GDM1 (cell line): ENCODE data around the gene TBC1D2.

Source experiments
- DNase-seq: peaks from one replicate; lab custom pipeline; 2025; lab: John Stamatoyannopoulos, UW

The TBC1D2 gene

GRCh38 chr9:98218562-98219363 is 36.7 kb downstream of the TBC1D2 start:
- DNase-seq, result no peak

GRCh38 chr9:98217255-98217654 is 38.2 kb downstream of the TBC1D2 start:
- no peak for DNase-seq

- no peak for DNase-seq
Observed at GRCh38 chr9:98216391-98216790, 39.1 kb downstream of the TBC1D2 start.

DNA sequence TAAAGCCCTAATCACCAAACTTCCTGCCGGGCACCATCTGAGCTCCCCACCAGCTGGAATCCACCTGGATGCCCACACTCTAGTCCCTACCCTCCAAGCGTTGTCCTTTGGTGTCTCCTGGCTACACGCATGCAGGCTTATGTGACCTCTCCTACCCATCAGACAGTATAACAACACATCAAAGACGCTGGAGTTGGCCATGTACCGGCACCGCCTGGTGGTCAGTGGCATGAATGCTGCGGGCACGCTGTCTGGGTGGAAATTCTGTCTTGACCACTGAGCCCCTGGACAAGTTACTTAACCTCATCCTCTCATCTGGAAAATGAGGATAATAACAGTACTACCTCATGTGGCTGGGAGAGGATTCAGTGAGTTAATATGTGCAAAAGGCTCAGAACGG is 39.6 kb downstream of the TBC1D2 start:
- no peak for DNase-seq

- DNase-seq, result no peak
Observed at GRCh38 chr9:98215271-98215670, 40.2 kb downstream of the TBC1D2 start.

GRCh38 chr9:98214811-98215210 is 40.6 kb downstream of the TBC1D2 start:
- no peak for DNase-seq

- no peak for DNase-seq
Observed at GRCh38 chr9:98211260-98211659, 44.2 kb downstream of the TBC1D2 start.

- no peak for DNase-seq
Observed at GRCh38 chr9:98210435-98210834, 45.0 kb downstream of the TBC1D2 start.

DNA sequence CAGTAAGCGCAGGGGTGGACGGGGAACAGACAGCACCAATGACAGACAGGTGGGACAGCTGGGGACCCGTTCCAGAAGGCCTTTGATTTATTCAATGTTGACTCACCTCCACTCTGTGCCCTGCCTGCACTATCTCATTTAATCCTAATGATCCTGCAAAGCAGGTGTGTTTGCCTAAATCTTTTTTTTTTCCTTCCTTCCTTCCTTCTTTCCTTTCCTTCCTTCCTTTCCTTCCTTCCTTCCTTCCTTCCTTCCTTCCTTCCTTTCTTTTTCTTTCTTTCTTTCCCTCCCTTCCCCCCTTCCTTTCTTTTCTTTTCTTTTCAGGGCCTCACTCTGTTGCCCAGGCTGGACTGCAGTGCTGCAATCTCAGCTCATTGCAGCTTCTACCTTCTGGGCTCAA is 45.9 kb downstream of the TBC1D2 start:
- no peak for DNase-seq

- no peak for DNase-seq
Observed at GRCh38 chr9:98208635-98209034, 46.8 kb downstream of the TBC1D2 start.

GRCh38 chr9:98207606-98208005 is 47.8 kb downstream of the TBC1D2 start:
- DNase-seq, result no peak

DNA sequence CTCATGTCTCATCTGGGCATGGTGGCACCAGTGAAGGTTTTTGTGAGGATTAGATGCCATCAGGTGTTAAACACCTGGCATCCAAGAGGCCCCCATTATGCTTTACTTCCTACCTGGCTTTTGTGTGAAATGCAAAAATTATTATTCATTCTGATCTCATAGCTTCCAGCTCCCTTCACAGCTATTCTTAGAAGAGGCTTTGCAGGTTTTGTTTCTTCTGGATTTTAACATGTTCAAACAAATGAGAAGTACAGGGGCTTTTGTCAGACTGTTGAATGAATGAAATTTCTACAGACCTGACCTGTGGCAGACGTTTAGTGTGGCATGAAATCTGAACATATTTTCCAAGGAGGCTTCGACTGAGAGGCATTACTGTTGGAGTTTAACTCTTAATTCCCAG is 48.7 kb downstream of the TBC1D2 start:
- DNase-seq, result no peak

DNA sequence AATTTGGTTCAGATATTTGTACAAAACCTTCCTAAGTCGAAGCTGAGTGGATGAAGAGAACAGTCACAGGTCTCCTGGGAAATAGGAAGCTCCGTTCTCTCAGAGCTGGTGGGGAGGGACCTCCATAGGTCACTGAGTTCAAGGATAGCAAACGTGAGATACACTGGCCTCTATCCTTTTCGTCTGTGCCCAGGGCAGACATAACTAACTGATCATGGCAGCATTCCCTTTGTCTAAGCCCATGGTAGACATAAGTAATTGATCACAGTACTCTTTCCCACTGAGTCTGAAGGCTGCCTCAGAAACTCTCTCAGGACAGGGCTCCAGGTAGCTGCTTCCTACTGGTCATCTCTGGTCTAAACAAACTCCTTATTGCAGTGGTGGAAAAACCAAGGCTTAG is 50.8 kb downstream of the TBC1D2 start:
- no peak for DNase-seq

DNA sequence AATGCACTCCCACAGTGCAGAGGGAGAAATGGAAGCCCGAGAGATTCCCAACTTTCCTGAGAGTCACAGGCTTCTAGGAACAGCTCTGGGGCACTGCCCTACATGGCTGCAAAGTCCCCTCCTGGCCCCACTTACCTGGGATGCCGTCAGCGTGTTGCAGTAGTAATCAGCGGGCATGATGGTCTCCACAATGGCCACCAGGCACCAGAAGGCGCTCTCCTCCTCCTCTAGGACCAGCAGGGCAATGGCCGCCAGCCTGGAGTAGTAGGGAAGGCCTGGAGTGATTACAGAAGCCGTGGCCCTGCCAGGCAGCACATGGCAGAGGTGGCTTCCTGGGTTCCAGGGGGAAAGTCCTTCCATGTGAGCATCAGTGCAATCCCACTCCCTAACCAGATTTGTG is 52.3 kb downstream of the TBC1D2 start:
- no peak for DNase-seq

DNA sequence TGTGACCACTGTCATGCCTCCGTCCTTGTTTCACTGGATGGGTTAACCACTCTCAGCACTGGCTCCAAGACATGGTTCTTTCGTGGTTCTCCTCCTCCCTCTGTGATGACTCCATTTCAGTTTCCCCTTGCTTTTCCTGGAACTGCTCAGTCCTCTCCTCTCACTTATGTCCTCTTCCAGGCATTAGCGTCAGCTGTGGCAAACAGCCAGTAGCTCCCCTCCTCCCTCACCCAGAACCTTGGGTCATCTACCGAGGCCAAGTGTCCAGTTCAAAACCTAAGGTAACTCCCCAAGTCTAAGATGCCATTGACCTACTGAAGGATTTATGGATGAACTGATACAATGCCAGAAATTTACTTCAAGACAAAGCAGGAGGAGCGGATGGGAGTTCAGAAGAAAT is 53.2 kb downstream of the TBC1D2 start:
- DNase-seq, result no peak

DNA sequence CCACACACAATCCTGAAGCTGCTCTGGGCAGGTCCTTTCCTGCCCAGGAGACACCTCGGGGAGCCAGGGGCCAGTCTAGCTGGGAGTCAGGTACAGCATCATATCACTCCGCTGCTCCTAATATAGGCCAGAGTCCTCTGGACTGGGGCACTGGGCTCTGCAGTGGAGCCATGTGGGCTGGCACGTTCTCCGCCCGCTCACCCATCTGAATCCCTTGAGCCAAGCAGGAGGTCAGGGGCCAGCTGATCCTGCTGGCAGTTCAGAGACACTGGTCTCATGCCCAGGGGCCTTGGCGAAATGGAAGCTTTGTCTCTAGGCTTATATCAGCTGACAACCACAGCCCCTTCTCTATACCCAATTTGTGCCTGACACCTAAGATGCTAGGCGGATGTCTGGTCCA is 53.7 kb downstream of the TBC1D2 start:
- DNase-seq, result no peak

GRCh38 chr9:98201102-98201501 is 54.3 kb downstream of the TBC1D2 start:
- no peak for DNase-seq

- no peak for DNase-seq
Observed at GRCh38 chr9:98199388-98200033, 55.9 kb downstream of the TBC1D2 start.

- no peak for DNase-seq
Observed at GRCh38 chr9:98195671-98196070, 59.8 kb downstream of the TBC1D2 start.

- DNase-seq, result no peak
Observed at GRCh38 chr9:98193336-98193944, 62.0 kb downstream of the TBC1D2 start.

DNA sequence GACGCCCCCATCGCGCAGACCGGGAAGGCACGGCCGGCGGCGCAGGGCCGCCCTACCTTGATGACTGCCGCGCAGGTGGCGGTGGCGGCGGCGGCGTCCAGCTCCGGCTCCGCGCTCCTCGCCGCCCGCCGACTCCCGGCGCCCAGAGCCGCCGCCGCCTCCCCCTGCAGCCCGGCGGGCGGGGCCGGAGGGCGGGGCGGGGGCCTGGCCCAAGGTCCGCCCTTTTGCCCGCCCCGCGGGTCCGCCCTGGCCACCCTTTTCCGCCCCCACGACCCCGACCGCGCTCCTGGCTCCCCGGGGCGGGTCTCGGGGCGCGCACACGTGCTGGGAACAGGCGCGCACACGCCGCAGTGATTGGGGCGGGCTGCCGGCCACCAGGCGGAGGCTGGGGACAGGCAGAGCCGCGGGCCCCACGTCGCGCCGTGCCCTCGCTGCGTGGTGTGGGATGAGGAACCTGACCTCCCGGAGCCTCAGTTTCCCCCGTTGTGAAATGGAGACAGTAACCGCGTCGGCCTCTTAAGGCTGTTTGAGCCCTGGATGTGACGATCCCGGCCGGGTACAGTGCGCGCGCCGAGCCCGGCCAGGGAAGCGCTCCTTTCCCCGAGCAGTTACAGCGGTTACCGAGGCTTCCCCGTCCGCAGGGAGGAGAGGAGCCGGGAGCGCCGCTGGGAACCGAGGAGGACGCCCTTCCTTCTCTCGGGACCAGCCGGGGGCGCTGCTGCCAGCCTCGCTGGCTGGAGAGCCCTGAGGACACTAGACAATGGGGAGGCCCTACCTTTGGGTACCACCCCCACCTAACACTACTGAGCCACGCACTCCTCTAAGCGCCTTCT is 62.7 kb downstream of the TBC1D2 start, which contains the start of gene CORO2A:
Gene CORO2A, minus strand, starts transcription at position 135 of the 833 bp plus-strand sequence. CDS start 34,977 bp downstream, outside the sequence.
- peak; percentile 75 for DNase-seq
